ENCODE measurements around the gene MTG1. TPM values are rescaled to one million over a fixed set of nuclear protein-coding genes. Genes with fewer than 3 reads are reported as not detected.
"Not testable (repeated sequence)": the region's sequence is repeated elsewhere in the genome, so short reads cannot be mapped to it uniquely, and the experiment has no call there.

The MTG1 gene
- total RNA-seq, 1 donor from 2014 or later: 44.0 TPM

GRCh38 chr10:133411523-133412380, 17.8 kb downstream of the MTG1 start:
- no peak overlapping the region for H3K4me3 ChIP-seq (ENCODE audit: insufficient read depth, low read depth, low read length)
- TF ChIP-seq CTCF (IDR thresholded peaks at IDR 0.05; ENCODE audit: insufficient read depth, low read depth, low read length): no peak
- TF ChIP-seq EZH2 (IDR thresholded peaks at IDR 0.05; ENCODE audit: insufficient read depth, low read length): no peak
- no peaks in the 10 kb centered on the region for H3K9me3 ChIP-seq (ENCODE audit: insufficient read depth, low read depth, low read length)
- no peak overlapping the region for H3K27ac ChIP-seq (ENCODE audit: low read depth, low read length)
- H2AFZ ChIP-seq (ENCODE audit: low read depth, low read length): no peak overlapping the region
- H3K9ac ChIP-seq (ENCODE audit: low read length): no peak overlapping the region
- H3K79me2 ChIP-seq (ENCODE audit: insufficient read depth, low read length): peaks cover 72% of the 10 kb centered on the region
- Mint-ChIP-seq H3K9me3 (ENCODE audit: unreplicated experiment) (peaks cover 19% of the 10 kb centered on the region), H3K4me3 (ENCODE audit: unreplicated experiment) (no peak overlapping the region), H3K36me3 (ENCODE audit: low read depth, unreplicated experiment) (peaks cover 65% of the 10 kb centered on the region), H3K4me1 (ENCODE audit: low read depth, unreplicated experiment) (no peaks in the 10 kb centered on the region), H3K27ac (ENCODE audit: unreplicated experiment) (no peak overlapping the region), H3K27me3 (ENCODE audit: low read depth, unreplicated experiment) (no peaks in the 10 kb centered on the region)
- no peaks in the 10 kb centered on the region for H3K4me1 ChIP-seq (ENCODE audit: insufficient read depth, low read length)
- H3K27me3 ChIP-seq (ENCODE audit: insufficient read depth, low read length): no peaks in the 10 kb centered on the region
- peaks cover 58% of the 10 kb centered on the region for H4K20me1 ChIP-seq (ENCODE audit: insufficient read depth, low read length)
- DNase-seq (ENCODE audit: low read depth): peak; percentile 78
- no peak for FAIRE-seq
- H3K4me2 ChIP-seq (ENCODE audit: low read length): no peak overlapping the region
- H3K36me3 ChIP-seq (ENCODE audit: insufficient read depth, low read length): peaks cover 30% of the 10 kb centered on the region

GRCh38 chr10:133412381-133412711, 18.4 kb downstream of the MTG1 start:
- H3K9ac ChIP-seq (ENCODE audit: low read length): no peak overlapping the region
- peaks cover 53% of the 10 kb centered on the region for H4K20me1 ChIP-seq (ENCODE audit: insufficient read depth, low read length)
- no peak overlapping the region for H3K4me3 ChIP-seq (ENCODE audit: insufficient read depth, low read depth, low read length)
- no peak overlapping the region for H2AFZ ChIP-seq (ENCODE audit: low read depth, low read length)
- DNase-seq (ENCODE audit: low read depth) (no peak), FAIRE-seq (no peak)
- peaks cover 27% of the 10 kb centered on the region for H3K36me3 ChIP-seq (ENCODE audit: insufficient read depth, low read length)
- H3K27me3 ChIP-seq (ENCODE audit: insufficient read depth, low read length): no peaks in the 10 kb centered on the region
- no peak overlapping the region for H3K27ac ChIP-seq (ENCODE audit: low read depth, low read length)
- no peaks in the 10 kb centered on the region for H3K4me1 ChIP-seq (ENCODE audit: insufficient read depth, low read length)
- Mint-ChIP-seq H3K4me3 (ENCODE audit: unreplicated experiment) (no peak overlapping the region), H3K36me3 (ENCODE audit: low read depth, unreplicated experiment) (peaks cover 60% of the 10 kb centered on the region), H3K27me3 (ENCODE audit: low read depth, unreplicated experiment) (no peaks in the 10 kb centered on the region), H3K27ac (ENCODE audit: unreplicated experiment) (no peak overlapping the region), H3K4me1 (ENCODE audit: low read depth, unreplicated experiment) (no peaks in the 10 kb centered on the region), H3K9me3 (ENCODE audit: unreplicated experiment) (peaks cover 19% of the 10 kb centered on the region)
- TF ChIP-seq CTCF (IDR thresholded peaks at IDR 0.05; ENCODE audit: insufficient read depth, low read depth, low read length): no peak
- no peak for TF ChIP-seq EZH2 (IDR thresholded peaks at IDR 0.05; ENCODE audit: insufficient read depth, low read length)
- peaks cover 66% of the 10 kb centered on the region for H3K79me2 ChIP-seq (ENCODE audit: insufficient read depth, low read length)
- no peaks in the 10 kb centered on the region for H3K9me3 ChIP-seq (ENCODE audit: insufficient read depth, low read depth, low read length)
- no peak overlapping the region for H3K4me2 ChIP-seq (ENCODE audit: low read length)

- peaks cover 46% of the 10 kb centered on the region for H4K20me1 ChIP-seq (ENCODE audit: insufficient read depth, low read length)
- not testable (repeated sequence) for H3K9me3 ChIP-seq (ENCODE audit: insufficient read depth, low read depth, low read length); DNase-seq (ENCODE audit: low read depth); H3K27me3 Mint-ChIP-seq (ENCODE audit: low read depth, unreplicated experiment); H3K27ac Mint-ChIP-seq (ENCODE audit: unreplicated experiment); H3K27me3 ChIP-seq (ENCODE audit: insufficient read depth, low read length); H3K9ac ChIP-seq (ENCODE audit: low read length); H3K4me1 Mint-ChIP-seq (ENCODE audit: low read depth, unreplicated experiment); H3K4me2 ChIP-seq (ENCODE audit: low read length); H3K27ac ChIP-seq (ENCODE audit: low read depth, low read length); H3K4me3 ChIP-seq (ENCODE audit: insufficient read depth, low read depth, low read length); FAIRE-seq; H2AFZ ChIP-seq (ENCODE audit: low read depth, low read length); H3K4me1 ChIP-seq (ENCODE audit: insufficient read depth, low read length); H3K4me3 Mint-ChIP-seq (ENCODE audit: unreplicated experiment)
- Mint-ChIP-seq H3K9me3 (ENCODE audit: unreplicated experiment) (peaks cover 19% of the 10 kb centered on the region), H3K36me3 (ENCODE audit: low read depth, unreplicated experiment) (peaks cover 47% of the 10 kb centered on the region)
- H3K36me3 ChIP-seq (ENCODE audit: insufficient read depth, low read length): peaks cover 22% of the 10 kb centered on the region
- H3K79me2 ChIP-seq (ENCODE audit: insufficient read depth, low read length): peaks cover 47% of the 10 kb centered on the region
These were observed 20.4 kb downstream of the MTG1 start for GRCh38 chr10:133414401-133414800.

All from astrocyte (in vitro differentiated cells and primary cell).